Heart left ventricle (tissue), 16 donors: ENCODE data around the gene KCNMA1. TPM values are rescaled to one million over a fixed set of nuclear protein-coding genes. Genes with fewer than 3 reads are reported as not detected.

Experiments used
- ATAC-seq, 4 donors: fragments of 200-7000 bp; cut with Tn5 transposase; one replicate each; pipeline ENCODE4 v1.9.1; 2020 to 2022; ENCODE audit warnings: moderate library complexity in 4 of 4, mild to moderate bottlenecking in 3 of 4, moderate number of reproducible peaks in 1 of 4
- DNase-seq, 5 donors: peaks; one replicate each; pipeline ENCODE4 v3.0.0-alpha.2; 2020
- H3K27ac ChIP-seq, 12 donors: fragments of 200-600 bp; sonication (generic) in 4 of 12; one replicate each; pipeline versions ENCODE4 v1.5.0 to v1.8.0; 2016 to 2022; ENCODE audit warnings: mild to moderate bottlenecking in 2 of 12
- H3K27me3 ChIP-seq, 9 donors: fragments of 200-600 bp; sonication (generic) in 2 of 9; one replicate each; pipeline versions ENCODE4 v1.5.1 to v1.8.0; 2016 to 2022; ENCODE audit warnings: mild to moderate bottlenecking in 3 of 9
- H3K36me3 ChIP-seq, 9 donors: fragments of 200-600 bp; sonication (generic) in 2 of 9; one replicate each; pipeline versions ENCODE4 v1.5.0 to v1.8.0; 2018 to 2022; ENCODE audit warnings: mild to moderate bottlenecking in 2 of 9
- H3K4me1 ChIP-seq, 12 donors: fragments of 200-600 bp; sonication (generic) in 4 of 12; one replicate each; pipeline versions ENCODE4 v1.5.0 to v1.8.0; 2016 to 2022; ENCODE audit warnings: mild to moderate bottlenecking in 3 of 12
- H3K4me3 ChIP-seq, 12 donors: fragments of 200-600 bp; sonication (generic) in 4 of 12; one replicate each; pipeline versions ENCODE4 v1.5.0 to v1.8.0; 2017 to 2022; ENCODE audit warnings: mild to moderate bottlenecking in 9 of 12, moderate library complexity in 4 of 12
- H3K9me3 ChIP-seq, 12 donors: fragments of 200-600 bp; sonication (generic) in 4 of 12; one replicate each; pipeline versions ENCODE4 v1.5.0 to v1.8.0; 2016 to 2022; ENCODE audit warnings: mild to moderate bottlenecking in 1 of 12
- POLR2A ChIP-seq, 2 donors: fragments of 450-650 bp; IDR thresholded peaks; one replicate each; pipeline ENCODE4 v1.6.1; 2017; ENCODE audit warnings: antibody characterized with exemption in 2 of 2, mild to moderate bottlenecking in 2 of 2, moderate library complexity in 2 of 2
- WGBS, 4 donors: extraction: QIAGEN DNeasy Blood & Tissue Kit in 2 of 4; methylation state at CpG; one replicate each; pipeline versions ENCODE4 v1.1.5 to v1.1.7; 2013 to 2018; 5-methylcytosine and 5-hydroxymethylcytosine counted together
- intact Hi-C, 10 donors: fragments of 100-400 bp; cut with DNase I; formaldehyde crosslinking; loops; one replicate each; pipeline versions ENCODE4 v1.11.1 to v1.14.2; 2022
- polyA plus RNA-seq, 2 donors: library from polyadenylated mRNA; stranded (reverse); fragments of 200-250 nt; gene quantifications; one replicate each; pipeline ENCODE4 v1.2.3, GENCODE V29; 2013
- total RNA-seq, 9 donors: library from RNA; depleted of rRNA in 2 of 9; stranded (reverse); fragments of >200 nt in 2 of 9; fragmentation: NEBNext Ultra II Directional in 3 of 9; extraction: Animal tissue kit (Norgen Biotek cat#: 25700) in 3 of 9; gene quantifications; one replicate each; pipeline versions ENCODE4 v1.1.0 to v1.2.4, GENCODE V29; 2016 to 2023
- TF ChIP-seq, protein P1 (sequence below), 12 donors: fragments of 200-600 bp; sonication (generic) in 4 of 12; IDR thresholded peaks; one replicate each; pipeline versions ENCODE4 v1.5.0 to v1.8.0; 2018 to 2022; ENCODE audit warnings: antibody characterized with exemption in 12 of 12, mild to moderate bottlenecking in 5 of 12
- donor health status: ischemic (EF 13 %, LVEDD 7.1; RV severe dilation, severe dysfunction).
- donor health status: healthy with polysubstance abuse.
- donor health status: DM: no; HTN: yes; CAD: no.
- donor health status: DM: no; HTN: no; CAD: no.
- donor health status: ischemic (EF 25% LVEDD 6.9; RV normal size, moderate dysfunction).
- donor health status: ischemic (EF 25% LVEDD 5.7; RV mildly dilated, moderate dysfunction).
- donor health status: healthy.
- donor health status: DM: yes; HTN: yes; CAD: no.
- donor health status: ischemic (EF 35%, LVEDD 5.7; RV mildly dilated, moderate dysfunction).
- donor health status: nonischemic (EF 11% LVEDD 7.7; RV severe dilation, severe dysfunction).
- donor health status: DM: yes; HTN: yes; CAD: no.
- donor health status: PGD.
- donor health status: ischemic (EF 29% LVEDD 5.4; RV normal size, mild dysfunction).
- donor health status: nonischemic (EF 23%, LVEDD 6.1; RV moderate dilation, normal function).

The KCNMA1 gene
- total and polyA plus RNA-seq, 11 donors = 0.39 to 8.7 (median 1.7) TPM

DNA sequence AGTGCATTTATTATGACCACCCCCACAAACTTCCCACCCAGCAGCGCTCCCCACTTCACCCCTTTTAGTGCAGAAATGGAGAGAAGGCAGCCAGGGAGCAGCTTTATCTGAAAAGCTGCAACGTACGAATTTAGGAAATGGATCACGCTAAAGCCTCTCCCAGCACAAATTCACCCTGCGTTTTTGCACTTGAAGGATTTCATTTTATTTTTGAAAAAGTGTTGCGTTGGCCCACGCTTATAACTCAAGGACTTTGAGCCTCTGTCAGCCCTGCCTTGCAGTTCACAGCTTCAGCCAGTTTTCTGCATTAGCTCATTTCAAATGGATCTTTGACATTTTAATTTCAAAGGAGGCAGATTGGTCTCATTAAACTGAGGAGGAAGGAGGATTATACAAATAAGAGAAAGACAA, 556.1 kb downstream of the KCNMA1 start:
- H3K4me1 ChIP-seq = peaks cover 0 to 17% (median 4%) of the 10 kb centered on the region in 12 donors
- no peaks in the 10 kb centered on the region for H3K9me3 ChIP-seq
- intact Hi-C loops = no loop called here
- H3K4me3 ChIP-seq = no peak overlapping the region
- no peak overlapping the region for H3K27ac ChIP-seq
- no peaks in the 10 kb centered on the region for H3K27me3 ChIP-seq
- ATAC-seq (no peak), DNase-seq (no peak)
- WGBS, 4 donors = 58 to 66% (median 64%) methylated on average over 7 of the region's 7 CpGs
- TF ChIP-seq POLR2A (IDR thresholded peaks at IDR 0.05) = no peak
- TF ChIP-seq, protein P1, sequence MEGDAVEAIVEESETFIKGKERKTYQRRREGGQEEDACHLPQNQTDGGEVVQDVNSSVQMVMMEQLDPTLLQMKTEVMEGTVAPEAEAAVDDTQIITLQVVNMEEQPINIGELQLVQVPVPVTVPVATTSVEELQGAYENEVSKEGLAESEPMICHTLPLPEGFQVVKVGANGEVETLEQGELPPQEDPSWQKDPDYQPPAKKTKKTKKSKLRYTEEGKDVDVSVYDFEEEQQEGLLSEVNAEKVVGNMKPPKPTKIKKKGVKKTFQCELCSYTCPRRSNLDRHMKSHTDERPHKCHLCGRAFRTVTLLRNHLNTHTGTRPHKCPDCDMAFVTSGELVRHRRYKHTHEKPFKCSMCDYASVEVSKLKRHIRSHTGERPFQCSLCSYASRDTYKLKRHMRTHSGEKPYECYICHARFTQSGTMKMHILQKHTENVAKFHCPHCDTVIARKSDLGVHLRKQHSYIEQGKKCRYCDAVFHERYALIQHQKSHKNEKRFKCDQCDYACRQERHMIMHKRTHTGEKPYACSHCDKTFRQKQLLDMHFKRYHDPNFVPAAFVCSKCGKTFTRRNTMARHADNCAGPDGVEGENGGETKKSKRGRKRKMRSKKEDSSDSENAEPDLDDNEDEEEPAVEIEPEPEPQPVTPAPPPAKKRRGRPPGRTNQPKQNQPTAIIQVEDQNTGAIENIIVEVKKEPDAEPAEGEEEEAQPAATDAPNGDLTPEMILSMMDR (IDR thresholded peaks at IDR 0.05) = no peak
- H3K36me3 ChIP-seq = no peaks in the 10 kb centered on the region

DNA sequence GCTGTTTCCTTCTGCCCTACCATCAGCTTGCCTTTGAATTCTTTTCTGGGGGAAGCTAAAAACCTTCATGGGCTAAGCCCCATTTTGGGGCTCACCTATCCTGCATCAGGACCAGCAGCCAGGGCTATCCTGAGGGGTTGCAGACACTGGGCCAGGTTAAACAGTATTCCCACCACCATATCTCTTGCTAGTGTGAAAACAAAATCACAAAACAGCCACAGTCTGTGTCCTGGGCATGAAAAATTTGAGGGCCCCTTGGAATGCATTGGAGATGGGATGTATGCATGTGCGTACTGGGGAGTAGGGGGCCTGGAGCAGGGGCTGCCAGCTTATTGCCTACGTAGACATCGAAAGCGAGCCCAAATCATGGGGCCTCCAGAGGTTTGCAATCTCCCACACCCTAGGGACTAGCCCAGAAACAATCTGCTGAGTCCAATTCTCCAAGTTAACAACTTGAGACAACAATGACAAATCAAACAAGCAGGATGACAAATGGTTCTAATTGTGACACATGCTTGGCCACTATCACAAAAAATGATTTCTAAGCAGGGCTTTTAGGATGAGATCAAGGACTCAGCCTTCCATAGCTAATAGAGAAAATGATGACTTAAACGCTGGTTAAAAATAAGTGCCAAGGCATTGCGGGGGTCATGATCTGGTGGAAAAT, 557.1 kb downstream of the KCNMA1 start:
- intact Hi-C loops = no loop called here
- 79 to 94% (median 87%) methylated on average over 6 of the region's 6 CpGs for WGBS, 4 donors
- H3K4me1 ChIP-seq = peaks cover 0 to 20% (median 4%) of the 10 kb centered on the region in 12 donors
- ATAC-seq = no peak
- TF ChIP-seq, protein P1 (IDR thresholded peaks at IDR 0.05) = no peak
- no peak for TF ChIP-seq POLR2A (IDR thresholded peaks at IDR 0.05)
- no peaks in the 10 kb centered on the region for H3K27me3 ChIP-seq
- no peak overlapping the region for H3K27ac ChIP-seq
- H3K36me3 ChIP-seq = no peaks in the 10 kb centered on the region
- no peak for DNase-seq
- no peaks in the 10 kb centered on the region for H3K9me3 ChIP-seq
- H3K4me3 ChIP-seq = no peak overlapping the region

DNA sequence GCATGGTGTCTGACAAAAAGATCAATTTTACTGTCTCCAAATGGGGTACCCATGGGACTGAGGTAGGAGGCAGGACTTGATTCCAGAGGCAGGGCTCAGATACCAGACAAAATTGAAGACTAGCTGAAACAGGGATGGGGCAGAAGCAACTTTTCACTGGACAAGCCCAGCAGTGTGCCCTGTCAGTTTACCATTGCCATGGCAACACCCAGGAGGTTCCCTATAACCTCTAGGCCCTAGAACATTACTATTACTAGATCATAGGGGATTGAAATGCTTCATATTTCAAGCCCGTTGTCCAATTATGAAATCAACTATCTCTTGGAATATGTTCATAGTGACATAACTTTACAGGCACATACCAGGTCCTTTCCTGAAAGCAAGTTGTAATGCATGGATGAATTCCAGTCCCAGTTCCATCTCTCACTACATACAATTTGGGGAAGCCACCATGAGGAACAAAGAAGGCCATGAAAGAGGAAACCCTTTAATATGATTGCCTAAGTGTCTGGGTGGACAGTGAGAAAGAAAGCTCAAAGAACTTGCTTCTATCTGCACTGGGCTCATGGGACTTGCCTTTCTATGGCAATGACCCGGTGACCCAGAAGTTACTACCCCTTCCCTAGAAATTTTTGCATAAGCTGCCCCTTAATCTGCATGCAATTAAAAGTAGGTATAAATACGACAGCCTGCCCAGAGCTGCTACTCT, 557.9 kb downstream of the KCNMA1 start:
- no peak for TF ChIP-seq POLR2A (IDR thresholded peaks at IDR 0.05)
- TF ChIP-seq, protein P1 (IDR thresholded peaks at IDR 0.05) = no peak
- ATAC-seq (peak in 1 of 4 donors; percentile 34), DNase-seq (no peak)
- H3K4me3 ChIP-seq = no peak overlapping the region
- peaks cover 0 to 20% (median 4%) of the 10 kb centered on the region in 12 donors for H3K4me1 ChIP-seq
- H3K9me3 ChIP-seq = no peaks in the 10 kb centered on the region
- no peak overlapping the region for H3K27ac ChIP-seq
- H3K36me3 ChIP-seq = no peaks in the 10 kb centered on the region
- intact Hi-C loops = no loop called here
- H3K27me3 ChIP-seq = no peaks in the 10 kb centered on the region
- WGBS, 4 donors = 54 to 86% (median 58%) methylated on average over 3 of the region's 3 CpGs

DNA sequence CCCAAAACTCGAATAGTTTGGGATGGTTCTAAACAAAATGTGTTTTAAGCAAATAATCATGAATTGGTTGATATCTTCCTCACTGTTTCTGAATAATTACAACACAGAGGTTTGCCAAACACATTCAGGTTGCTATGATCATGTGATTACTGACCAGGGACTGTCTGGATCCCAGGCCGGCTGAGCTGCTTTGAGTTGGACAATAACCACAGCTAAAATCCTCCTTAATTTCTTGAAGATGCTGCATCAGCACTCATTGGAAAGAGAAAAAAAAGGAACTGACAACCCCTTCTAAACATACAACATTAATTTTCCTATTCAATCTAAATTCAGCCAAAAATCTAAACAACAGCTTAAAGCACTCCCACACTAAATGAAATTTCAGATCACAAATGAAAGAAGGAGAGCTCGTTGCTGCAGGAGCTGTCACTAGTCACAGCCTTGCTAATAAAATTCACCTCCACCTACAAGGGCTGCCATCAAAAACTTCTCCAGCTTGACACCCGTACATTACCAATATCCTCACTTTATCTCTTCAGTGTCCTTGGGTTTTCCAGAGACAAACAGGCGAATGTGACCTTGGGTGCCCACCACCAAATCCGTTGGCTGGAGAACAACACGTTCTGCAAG, 560.2 kb downstream of the KCNMA1 start:
- intact Hi-C loops = no loop called here
- Histone ChIP-seq H3K9me3 (no peaks in the 10 kb centered on the region), H3K27ac (no peak overlapping the region), H3K27me3 (no peaks in the 10 kb centered on the region), H3K4me3 (no peak overlapping the region), H3K36me3 (no peaks in the 10 kb centered on the region), H3K4me1 (peaks cover 0 to 20% (median 0%) of the 10 kb centered on the region in 12 donors)
- DNase-seq (no peak), ATAC-seq (no peak)
- TF ChIP-seq, protein P1 (IDR thresholded peaks at IDR 0.05) = no peak
- no peak for TF ChIP-seq POLR2A (IDR thresholded peaks at IDR 0.05)
- 69 to 77% (median 76%) methylated on average over 7 of the region's 7 CpGs for WGBS, 4 donors
